ENCODE data around the gene SUSD1.

GRCh38 chr9:112010537-112010936, 164.6 kb downstream of the SUSD1 start:
- TF ChIP-seq CTCF (IDR thresholded peaks at IDR 0.05) (no peak), POLR2A (IDR thresholded peaks at IDR 0.05) (no peak)

Measured in ovary (tissue), 3 donors.